K562 (cell line): ENCODE results near the gene REC8. TPM values are rescaled to one million over a fixed set of nuclear protein-coding genes. Genes with fewer than 3 reads are reported as not detected.

Experiments used
- AFF4 ChIP-seq: sonication (generic); formaldehyde crosslinking; IDR thresholded peaks from 2 replicates; pipeline ENCODE4 v1.8.0; 2023; ENCODE audit warnings: mild to moderate bottlenecking, missing genetic modification reagents
- ELF4 ChIP-seq: fragments of 450-650 bp; formaldehyde crosslinking; IDR thresholded peaks from 2 replicates; pipeline ENCODE4 v1.4.0; 2022; ENCODE audit warnings: missing genetic modification characterization
- ETS2 ChIP-seq: IDR thresholded peaks from 2 replicates; pipeline ENCODE4 v1.6.1; 2016; ENCODE audit warnings: borderline replicate concordance, missing genetic modification characterization, mild to moderate bottlenecking, moderate library complexity, missing compliant biosample characterization; ENCODE audit not compliant: poor library complexity, severe bottlenecking
- HDAC6 ChIP-seq: IDR thresholded peaks from 2 replicates; pipeline ENCODE4 v1.6.1; 2012; ENCODE audit warnings: low read depth, mild to moderate bottlenecking, control low read depth, inconsistent platforms, low read length, moderate library complexity
- ID3 ChIP-seq, 2 experiments: fragments of 250-450 bp in 1 of 2; fragments of 450-650 bp in 1 of 2; sonication (Bioruptor Pico) in 1 of 2; IDR thresholded peaks; 2 replicates each; pipeline versions ENCODE4 v1.6.1 to v1.8.0; 2016 to 2021; ENCODE audit warnings: mild to moderate bottlenecking in 2 of 2, moderate library complexity in 2 of 2, missing compliant biosample characterization in 1 of 2, missing genetic modification characterization in 1 of 2
- NFE2L1 ChIP-seq: fragments of 450-650 bp; IDR thresholded peaks from 2 replicates; pipeline ENCODE4 v1.6.1; 2016; ENCODE audit warnings: missing genetic modification characterization, low read depth, mild to moderate bottlenecking, missing compliant biosample characterization, moderate library complexity, borderline replicate concordance
- PREB ChIP-seq: sonication (generic); formaldehyde crosslinking; IDR thresholded peaks from 2 replicates; pipeline ENCODE4 v1.8.1; 2023; ENCODE audit warnings: mild to moderate bottlenecking, missing genetic modification reagents
- PRPF4 ChIP-seq: fragments of 200-400 bp; formaldehyde crosslinking; IDR thresholded peaks from one replicate; pipeline ENCODE4 v1.6.1; 2017; ENCODE audit warnings: low read length, low read depth, mild to moderate bottlenecking; ENCODE audit not compliant: insufficient read depth, poor library complexity, severe bottlenecking
- PURB ChIP-seq: sonication (generic); formaldehyde crosslinking; IDR thresholded peaks from 2 replicates; pipeline ENCODE4 v1.9.0; 2021; ENCODE audit warnings: low read depth, mild to moderate bottlenecking, missing genetic modification reagents
- RBM39 ChIP-seq: fragments of 200-400 bp; formaldehyde crosslinking; optimal IDR thresholded peaks from 2 replicates; pipeline ENCODE3; 2018; ENCODE audit warnings: low read depth, low read length
- TAF9B ChIP-seq: fragments of 450-650 bp; IDR thresholded peaks from 2 replicates; pipeline ENCODE4 v1.6.1; 2018; ENCODE audit warnings: mild to moderate bottlenecking; ENCODE audit not compliant: partially characterized antibody
- TARDBP ChIP-seq: fragments of 450-650 bp; IDR thresholded peaks from 2 replicates; pipeline ENCODE4 v1.6.1; 2016
- TEAD4 ChIP-seq, 2 experiments: sonication (generic) in 1 of 2; formaldehyde crosslinking in 1 of 2; IDR thresholded peaks; 2 replicates each; pipeline versions ENCODE4 v1.6.1 to v1.8.0; 2012 to 2022; ENCODE audit warnings: borderline replicate concordance in 1 of 2, inconsistent platforms in 1 of 2, low read length in 1 of 2, mild to moderate bottlenecking in 1 of 2, missing genetic modification reagents in 1 of 2
- ZNF165 ChIP-seq: fragments of 250-450 bp; sonication (Bioruptor Pico); IDR thresholded peaks from 2 replicates; pipeline ENCODE4 v1.4.0; 2020; ENCODE audit warnings: borderline replicate concordance
- ZNF609 ChIP-seq: sonication (generic); formaldehyde crosslinking; IDR thresholded peaks from 2 replicates; pipeline ENCODE4 v1.8.1; 2023; ENCODE audit warnings: missing genetic modification reagents, mild to moderate bottlenecking, borderline replicate concordance
- polyA plus RNA-seq, 8 experiments: library from polyadenylated mRNA; depleted of rRNA in 4 of 8; stranded (reverse) in 5 of 8; unstranded in 3 of 8; fragments of >200 nt; fragmentation: Nextera tagmentation in 2 of 8; fragmentation: Illumina TruSeq in 1 of 8; extraction: Ambion mirVana in 2 of 8; extraction: Trizol in 1 of 8; gene quantifications; 2 replicates each; pipeline versions ENCODE4 v1.2.1 to v1.2.3, GENCODE V29; 2011 to 2014; ENCODE audit warnings: inconsistent platforms in 1 of 8, missing spikeins in 1 of 8
- total RNA-seq, 7 experiments: library from RNA; depleted of rRNA in 6 of 7; stranded (reverse); fragments of >200 nt in 6 of 7; fragmentation: Illumina TruSeq in 2 of 7; extraction: Trizol in 2 of 7; gene quantifications; 2 replicates each; pipeline versions ENCODE4 v1.2.1 to v1.2.3, GENCODE V29; 2011 to 2021; ENCODE audit warnings: low replicate concordance in 1 of 7

The REC8 gene
- total and polyA plus RNA-seq, 9 of the 15 experiments (the other 6 are each of a cell fraction or from before 2014, with no cell fraction given) = 0.11 to 2.5 (median 0.85) TPM

GRCh38 chr14:24141097-24141880, 30.6 kb upstream of the REC8 start, which contains the start of gene EMC9 (continued):
- TF ChIP-seq ELF4 (CRISPR knock-in tag) (no peak), PRPF4 (no peak), PREB (CRISPR knock-in tag) (no peak), NFE2L1 (tag) (no peak), ID3 (CRISPR knock-in tag; IDR thresholded peaks at IDR 0.05) (no peak), ID3 (tag; IDR thresholded peaks at IDR 0.05) (no peak), ZNF609 (CRISPR knock-in tag) (no peak), TAF9B (no peak), PURB (no peak), HDAC6 (no peak), AFF4 (CRISPR knock-in tag) (no peak), TARDBP (no peak), ETS2 (tag) (no peak), TEAD4 (IDR thresholded peaks at IDR 0.05; ENCODE audit: low read length) (no peak), TEAD4 (CRISPR knock-in tag; IDR thresholded peaks at IDR 0.05; ENCODE audit: borderline replicate concordance) (no peak), RBM39 (no peak), ZNF165 (CRISPR knock-in tag) (no peak)
